ENCODE results near the gene TMCC1.
"Not testable (repeated sequence)": the region's sequence is repeated elsewhere in the genome, so short reads cannot be mapped to it uniquely, and the experiment has no call there.

The TMCC1 gene

DNA sequence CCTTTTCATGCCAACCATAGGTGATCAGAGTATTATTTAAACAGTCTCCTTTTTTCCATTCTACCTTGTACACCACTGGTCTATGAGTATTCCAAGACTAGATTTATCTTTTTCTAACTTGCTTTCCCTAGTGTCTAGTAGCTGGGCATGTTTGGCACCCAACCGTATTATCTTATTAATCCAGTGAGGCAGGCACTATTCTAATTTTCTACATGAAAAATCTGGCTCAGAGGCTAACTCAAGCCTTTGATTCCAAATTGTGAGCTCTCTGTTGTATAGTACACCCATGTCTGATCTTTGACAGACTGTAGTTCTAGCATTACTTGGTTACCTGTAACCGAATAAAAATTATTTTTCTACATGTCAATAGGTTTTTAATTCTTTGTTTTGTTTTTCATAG lies 210.3 kb downstream of the TMCC1 start:
- no peaks in the 10 kb centered on the region for H3K27me3 Mint-ChIP-seq

DNA sequence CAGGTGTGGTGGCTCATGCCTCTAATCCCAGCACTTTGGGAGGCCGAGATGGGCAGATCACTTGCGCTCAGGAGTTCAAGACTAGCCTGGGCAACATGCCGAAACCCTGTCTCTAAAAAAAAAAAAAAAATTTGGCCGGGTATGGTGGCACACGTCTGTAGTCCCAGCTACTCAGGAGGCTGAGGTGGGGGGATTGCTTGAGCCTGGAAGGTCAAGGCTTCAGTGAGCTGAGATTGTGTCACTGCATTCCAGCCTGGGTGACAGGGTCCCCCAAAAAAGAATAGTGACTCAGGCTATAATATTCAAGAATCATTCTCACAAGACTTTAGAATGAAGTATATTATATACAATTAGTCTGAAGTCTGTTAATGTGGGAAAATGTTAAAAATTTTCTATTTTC lies 216.5 kb downstream of the TMCC1 start:
- H3K4me3 Mint-ChIP-seq = no peak overlapping the region
- H3K9me3 Mint-ChIP-seq = no peaks in the 10 kb centered on the region
- peaks cover 3% of the 10 kb centered on the region for H3K4me1 Mint-ChIP-seq
- peaks cover 6% of the 10 kb centered on the region for H3K36me3 Mint-ChIP-seq
- H3K27me3 Mint-ChIP-seq = no peaks in the 10 kb centered on the region
- no peak overlapping the region for H3K27ac Mint-ChIP-seq

More for the DNA sequence above, 210.3 kb downstream of the TMCC1 start:
- H3K36me3 Mint-ChIP-seq = peaks cover 8% of the 10 kb centered on the region
- no peak overlapping the region for H3K27ac Mint-ChIP-seq
- H3K4me1 Mint-ChIP-seq = no peaks in the 10 kb centered on the region
- no peak overlapping the region for H3K4me3 Mint-ChIP-seq
- no peaks in the 10 kb centered on the region for H3K9me3 Mint-ChIP-seq

DNA sequence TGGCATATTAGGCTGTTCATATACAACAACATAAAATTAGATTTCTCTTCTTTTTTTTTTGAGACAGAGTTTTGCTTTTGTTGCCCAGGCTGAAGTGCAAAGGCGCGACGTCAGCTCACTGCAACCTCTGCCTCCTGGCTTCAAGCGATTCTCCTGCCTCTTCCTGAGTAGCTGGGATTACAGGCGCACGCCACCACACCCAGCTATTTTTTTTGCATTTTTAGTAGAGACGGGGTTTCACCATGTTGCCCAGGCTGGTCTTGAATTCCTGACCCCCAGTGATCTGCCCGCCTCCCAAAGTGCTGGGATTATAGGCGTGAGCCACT lies 218.8 kb downstream of the TMCC1 start:
- not testable (repeated sequence) for H3K27me3 Mint-ChIP-seq, H3K4me3 Mint-ChIP-seq, H3K27ac Mint-ChIP-seq, H3K4me1 Mint-ChIP-seq, H3K9me3 Mint-ChIP-seq
- H3K36me3 Mint-ChIP-seq = peaks cover 17% of the 10 kb centered on the region

DNA sequence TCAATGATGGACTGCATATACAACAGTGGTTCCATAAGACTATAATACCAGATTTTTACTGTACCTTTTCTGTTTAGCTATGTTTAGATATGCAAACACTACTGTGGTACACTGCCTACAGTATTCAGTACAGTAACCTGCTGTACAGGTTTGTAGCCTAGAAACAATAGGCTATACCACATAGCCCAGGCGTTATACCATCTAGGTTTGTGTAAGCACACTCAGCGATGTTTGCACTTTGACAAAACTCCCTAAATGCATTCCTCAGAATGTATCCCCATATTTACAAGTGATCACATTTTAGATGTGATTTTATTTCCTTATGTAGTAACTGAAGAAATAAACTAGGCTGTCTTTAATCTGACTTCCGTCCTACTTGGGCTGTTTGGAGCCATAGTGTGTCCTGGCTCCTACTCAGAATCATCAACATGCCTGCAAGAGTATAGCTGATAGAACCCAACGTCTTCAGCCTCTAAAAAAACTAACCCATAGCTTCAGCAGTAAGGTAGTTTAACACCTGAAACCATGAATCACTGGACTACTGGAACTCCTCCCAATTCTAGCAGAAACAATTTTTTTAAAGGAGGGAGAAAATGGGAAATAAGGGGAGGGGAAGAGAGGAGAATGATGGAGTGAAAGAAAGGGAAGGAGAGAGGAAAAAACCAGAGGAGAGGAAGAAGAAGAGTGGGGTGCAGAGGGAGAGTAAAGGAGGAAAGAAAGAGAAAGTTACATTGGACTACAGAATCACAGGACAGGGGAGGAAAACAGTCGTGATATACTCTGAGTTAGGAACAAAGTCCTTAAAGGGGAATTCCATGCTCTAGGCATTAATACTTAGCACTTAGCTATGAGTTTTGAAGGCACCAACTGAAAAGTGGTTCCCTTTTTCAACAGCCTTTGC lies 219.4 kb downstream of the TMCC1 start:
- no peaks in the 10 kb centered on the region for H3K9me3 Mint-ChIP-seq
- H3K36me3 Mint-ChIP-seq = peaks cover 17% of the 10 kb centered on the region
- H3K27me3 Mint-ChIP-seq = no peaks in the 10 kb centered on the region
- H3K27ac Mint-ChIP-seq = no peak overlapping the region
- peaks cover 3% of the 10 kb centered on the region for H3K4me1 Mint-ChIP-seq
- no peak overlapping the region for H3K4me3 Mint-ChIP-seq

DNA sequence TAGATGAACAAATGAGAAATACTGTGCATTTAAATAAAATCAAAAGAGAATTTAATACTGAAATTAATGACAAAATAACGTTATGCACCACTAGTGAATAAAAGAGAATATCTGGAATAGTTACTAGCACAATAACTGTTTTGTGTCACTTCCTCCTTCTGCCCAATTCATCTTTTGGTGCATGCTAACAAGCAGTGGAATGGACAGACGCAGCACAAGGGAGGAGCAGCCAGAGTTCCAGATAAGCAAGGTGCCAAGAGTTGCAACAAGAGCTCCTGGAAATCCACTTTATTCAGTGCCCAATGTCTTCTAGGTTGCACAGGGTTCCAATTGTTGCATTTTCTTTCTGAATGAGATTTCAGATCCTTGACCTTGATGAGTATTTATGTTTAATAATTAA lies 220.5 kb downstream of the TMCC1 start:
- Mint-ChIP-seq H3K27me3 (no peaks in the 10 kb centered on the region), H3K36me3 (peaks cover 16% of the 10 kb centered on the region), H3K4me1 (peaks cover 3% of the 10 kb centered on the region), H3K9me3 (no peaks in the 10 kb centered on the region), H3K27ac (no peak overlapping the region), H3K4me3 (no peak overlapping the region)

DNA sequence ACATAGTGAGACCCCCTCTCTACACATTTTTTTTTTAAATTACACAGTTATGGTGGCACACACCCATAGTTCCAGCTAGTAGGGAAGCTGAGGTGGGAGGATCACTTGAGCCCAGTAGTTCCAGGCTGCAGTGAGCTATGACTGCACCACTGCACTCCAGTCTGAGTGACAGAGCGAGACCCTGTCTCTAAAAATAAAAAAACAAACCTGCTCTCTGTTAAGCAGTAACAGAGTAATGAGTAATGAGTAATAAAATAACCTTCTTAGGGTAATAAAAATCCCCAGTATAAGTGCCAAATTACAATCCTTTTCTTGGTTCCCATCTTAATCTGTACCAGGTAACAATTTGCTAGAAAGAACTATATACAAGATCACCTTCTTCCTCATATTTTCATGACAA lies 221.1 kb downstream of the TMCC1 start:
- Mint-ChIP-seq H3K4me1 (peaks cover 6% of the 10 kb centered on the region), H3K4me3 (no peak overlapping the region), H3K9me3 (no peaks in the 10 kb centered on the region), H3K27me3 (no peaks in the 10 kb centered on the region), H3K27ac (no peak overlapping the region), H3K36me3 (peaks cover 19% of the 10 kb centered on the region)

DNA sequence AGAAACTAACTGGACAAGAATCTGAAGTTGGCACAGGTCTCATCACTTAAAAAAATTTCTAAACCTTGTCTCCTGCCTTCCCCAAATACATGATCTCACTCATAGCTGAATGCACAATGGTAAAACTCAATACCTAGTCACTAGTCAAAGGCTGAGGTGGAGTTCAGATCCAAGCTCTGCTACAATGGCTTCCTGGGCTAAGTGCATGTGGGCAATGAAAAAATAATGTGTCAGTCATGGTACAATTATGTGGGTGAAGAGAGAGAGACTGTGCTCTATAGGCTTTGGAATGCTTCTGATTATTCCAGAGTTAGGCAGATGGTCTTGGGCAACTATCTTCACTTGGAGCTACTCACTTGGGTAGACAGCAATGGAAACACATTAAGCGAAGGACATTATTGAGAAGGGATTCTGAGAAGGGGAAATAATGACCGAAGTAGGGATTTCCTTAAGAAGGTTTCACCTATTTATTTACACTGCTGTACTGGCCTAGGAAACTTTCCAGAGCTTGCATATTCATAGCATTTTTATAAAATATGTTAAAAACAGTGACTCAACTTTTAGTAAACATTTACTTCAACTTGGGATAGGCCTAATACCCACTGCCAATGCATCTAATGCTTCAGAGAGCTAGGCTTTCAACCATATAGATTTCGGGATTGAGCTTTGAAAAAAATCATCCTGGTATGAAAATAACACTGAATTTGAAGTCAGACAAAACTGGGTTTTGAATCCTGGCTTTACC lies 228.3 kb downstream of the TMCC1 start:
- no peak overlapping the region for H3K27ac Mint-ChIP-seq

DNA sequence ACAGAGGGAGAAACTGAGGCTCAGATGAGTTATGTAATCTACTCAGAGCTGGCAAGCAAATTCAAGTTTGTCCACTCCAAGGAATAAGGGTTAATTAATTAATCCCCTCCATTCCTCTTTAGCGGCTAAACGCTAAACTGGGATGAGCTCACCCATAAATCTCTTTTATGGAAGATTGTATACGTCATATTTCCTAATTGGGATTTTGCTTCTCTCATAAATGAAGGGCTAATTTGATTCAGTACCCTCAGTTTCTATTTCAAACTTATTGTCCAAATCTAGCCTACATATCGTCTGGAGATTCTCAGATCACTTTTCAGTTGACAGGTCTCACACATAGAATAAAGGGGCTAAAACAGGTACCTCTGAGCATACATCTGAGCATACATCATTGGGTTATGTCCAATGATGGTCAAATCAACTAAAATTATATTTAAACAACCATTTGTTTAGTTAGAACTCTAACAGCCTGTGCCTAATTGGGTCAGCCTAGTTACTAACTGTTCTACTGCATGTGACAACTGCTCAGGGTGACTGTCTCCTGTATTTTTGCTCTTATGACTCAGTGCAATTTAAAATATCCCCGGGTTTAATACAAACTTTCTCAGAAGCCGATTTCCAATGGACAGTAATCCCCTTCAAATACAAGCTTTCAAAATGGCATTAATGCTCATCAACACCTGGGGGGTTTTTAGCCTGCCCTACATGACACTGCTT lies 229.4 kb downstream of the TMCC1 start:
- H3K36me3 Mint-ChIP-seq = peaks cover 6% of the 10 kb centered on the region
- no peak overlapping the region for H3K4me3 Mint-ChIP-seq
- H3K27ac Mint-ChIP-seq = no peak overlapping the region
- H3K27me3 Mint-ChIP-seq = no peaks in the 10 kb centered on the region
- H3K4me1 Mint-ChIP-seq = peaks cover 9% of the 10 kb centered on the region
- no peaks in the 10 kb centered on the region for H3K9me3 Mint-ChIP-seq

More for the DNA sequence above, 228.3 kb downstream of the TMCC1 start:
- Mint-ChIP-seq H3K36me3 (peaks cover 6% of the 10 kb centered on the region), H3K4me3 (no peak overlapping the region), H3K4me1 (peaks cover 9% of the 10 kb centered on the region), H3K9me3 (no peaks in the 10 kb centered on the region), H3K27me3 (no peaks in the 10 kb centered on the region)

DNA sequence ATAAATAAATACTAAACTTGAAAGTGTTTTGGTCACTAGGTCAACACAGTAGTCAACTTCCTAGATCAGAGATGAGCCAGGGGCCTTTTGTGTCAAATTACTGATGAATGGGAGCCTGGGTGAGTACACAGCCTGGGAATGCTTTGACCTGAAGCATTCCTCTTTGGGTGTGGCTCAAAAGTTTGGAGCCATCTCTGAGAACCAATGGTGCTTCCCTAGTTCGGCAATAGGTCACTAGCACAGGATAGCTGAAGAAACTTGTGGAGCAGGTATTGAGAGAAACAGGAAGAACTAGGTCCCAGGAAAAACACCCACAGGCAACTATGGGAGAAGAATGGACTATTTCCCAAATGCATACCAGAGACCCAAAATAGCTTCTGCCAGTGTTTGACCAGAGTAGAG lies 230.5 kb downstream of the TMCC1 start:
- Mint-ChIP-seq H3K27ac (no peak overlapping the region), H3K9me3 (no peaks in the 10 kb centered on the region), H3K36me3 (peaks cover 6% of the 10 kb centered on the region), H3K27me3 (no peaks in the 10 kb centered on the region), H3K4me3 (no peak overlapping the region), H3K4me1 (peaks cover 15% of the 10 kb centered on the region)

DNA sequence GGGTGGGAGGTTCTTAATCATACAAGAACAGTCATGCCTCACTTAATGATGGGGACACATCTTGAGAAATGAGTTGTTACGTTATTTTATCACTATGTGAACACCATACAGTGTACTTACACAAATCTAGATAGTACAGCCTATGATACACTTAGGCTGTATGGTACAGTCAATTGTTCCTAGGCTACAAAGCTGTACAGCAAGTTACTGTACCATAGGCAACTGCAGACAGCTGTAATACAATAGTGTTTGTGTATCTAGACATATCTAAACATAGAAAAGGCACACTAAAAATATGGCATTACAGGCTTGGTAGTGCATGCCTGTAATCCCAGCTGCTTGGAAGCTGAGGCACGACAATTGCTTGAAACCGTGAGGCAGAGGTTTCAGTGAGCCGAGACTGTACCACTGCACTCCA lies 231.3 kb downstream of the TMCC1 start:
- no peaks in the 10 kb centered on the region for H3K9me3 Mint-ChIP-seq
- peaks cover 2% of the 10 kb centered on the region for H3K36me3 Mint-ChIP-seq
- H3K27ac Mint-ChIP-seq = no peak overlapping the region
- peaks cover 13% of the 10 kb centered on the region for H3K4me1 Mint-ChIP-seq
- no peaks in the 10 kb centered on the region for H3K27me3 Mint-ChIP-seq
- no peak overlapping the region for H3K4me3 Mint-ChIP-seq

DNA sequence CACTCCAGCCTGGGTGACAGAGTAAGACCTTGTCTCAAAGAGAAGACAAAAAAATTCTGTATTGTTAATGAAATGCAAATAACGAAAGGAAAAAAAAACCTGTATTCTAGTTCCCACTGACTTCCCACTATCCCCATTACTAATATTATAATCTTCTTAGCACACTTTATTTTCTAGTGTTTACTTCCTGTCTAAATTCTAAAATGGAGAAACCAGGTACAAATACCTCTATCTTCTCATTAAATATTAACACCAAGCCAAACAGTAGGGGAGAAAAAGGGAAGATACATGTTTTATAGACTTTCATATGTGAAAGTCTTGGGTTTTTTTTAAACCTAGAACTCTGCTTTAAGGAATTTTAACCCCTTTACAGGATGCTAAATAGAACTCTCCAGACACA lies 231.7 kb downstream of the TMCC1 start:
- no peak overlapping the region for H3K4me3 Mint-ChIP-seq
- H3K9me3 Mint-ChIP-seq = no peaks in the 10 kb centered on the region
- no peak overlapping the region for H3K27ac Mint-ChIP-seq
- H3K4me1 Mint-ChIP-seq = peaks cover 13% of the 10 kb centered on the region
- no peaks in the 10 kb centered on the region for H3K27me3 Mint-ChIP-seq
- peaks cover 2% of the 10 kb centered on the region for H3K36me3 Mint-ChIP-seq

DNA sequence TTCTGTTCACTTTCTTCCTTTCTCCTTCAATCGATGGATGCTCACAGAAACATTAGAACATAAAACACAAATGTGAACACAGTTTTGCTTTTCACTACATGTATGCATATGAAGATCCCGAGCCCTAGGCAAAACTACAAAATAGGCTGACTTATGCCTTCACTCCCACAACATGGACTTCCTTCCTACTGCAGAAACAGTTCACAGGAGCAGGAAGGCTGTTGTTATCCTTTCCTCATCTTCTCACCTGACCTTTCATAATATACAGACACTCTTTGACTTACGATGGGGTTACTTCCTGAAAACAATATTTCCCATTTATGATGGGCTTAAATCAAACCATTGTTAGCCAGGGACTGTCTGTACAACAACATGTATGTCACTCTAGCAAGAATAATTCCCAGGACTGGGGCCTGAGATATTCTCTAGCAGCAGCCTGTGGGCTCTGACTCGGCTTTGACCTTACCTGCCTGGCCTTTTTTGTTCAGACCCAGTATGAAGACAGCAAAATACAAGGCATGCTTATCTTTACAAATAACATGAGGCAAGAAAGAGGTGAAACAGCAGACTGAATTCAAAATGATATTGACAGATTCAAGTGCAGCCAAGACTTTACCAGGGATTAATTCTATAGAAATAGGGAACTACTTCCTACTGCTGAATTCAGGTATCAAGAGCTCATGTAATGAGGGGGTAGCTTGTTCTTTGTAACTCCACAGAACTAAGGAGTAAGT lies 235.2 kb downstream of the TMCC1 start:
- no peaks in the 10 kb centered on the region for H3K9me3 Mint-ChIP-seq
- no peaks in the 10 kb centered on the region for H3K27me3 Mint-ChIP-seq
- peaks cover 9% of the 10 kb centered on the region for H3K4me1 Mint-ChIP-seq
- no peak overlapping the region for H3K4me3 Mint-ChIP-seq
- no peak overlapping the region for H3K27ac Mint-ChIP-seq
- peaks cover 6% of the 10 kb centered on the region for H3K36me3 Mint-ChIP-seq

DNA sequence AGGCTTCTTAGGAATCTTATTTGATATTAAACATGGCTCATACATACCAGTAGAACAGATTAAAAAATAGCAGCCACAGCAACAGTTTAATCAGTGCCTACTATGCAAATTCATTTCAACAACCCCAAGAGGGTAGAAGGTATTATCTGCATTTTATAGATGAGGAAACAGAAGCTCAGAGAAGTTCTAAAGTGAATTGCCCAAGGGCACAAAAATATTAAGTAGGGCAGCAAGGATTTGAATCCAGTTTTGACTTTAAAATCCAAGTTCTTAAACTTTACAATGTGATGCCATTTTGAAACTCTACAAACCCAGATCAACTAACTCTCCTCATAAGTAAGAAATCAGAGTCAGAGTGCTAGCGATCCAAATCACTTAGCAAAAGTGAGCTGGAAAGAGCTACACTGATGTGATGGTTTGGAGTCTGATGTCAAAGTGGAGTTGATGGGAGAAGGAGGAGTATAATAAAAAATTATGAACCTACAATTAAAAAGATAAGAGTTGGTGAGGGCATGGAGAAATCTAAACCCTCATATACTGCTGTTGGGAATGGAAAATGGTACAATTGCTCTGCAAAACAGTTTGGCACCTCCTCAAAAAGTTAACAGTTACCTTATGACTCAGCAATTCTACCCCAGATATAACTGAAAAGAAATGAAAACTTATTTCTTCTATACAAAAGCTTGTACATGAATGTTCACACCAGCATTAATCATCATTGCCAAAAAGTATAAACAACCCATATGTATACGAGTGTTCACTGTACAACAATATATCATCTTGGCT lies 236.1 kb downstream of the TMCC1 start:
- Mint-ChIP-seq H3K4me3 (no peak overlapping the region), H3K27me3 (no peaks in the 10 kb centered on the region), H3K27ac (no peak overlapping the region), H3K4me1 (peaks cover 9% of the 10 kb centered on the region), H3K9me3 (no peaks in the 10 kb centered on the region), H3K36me3 (peaks cover 6% of the 10 kb centered on the region)

DNA sequence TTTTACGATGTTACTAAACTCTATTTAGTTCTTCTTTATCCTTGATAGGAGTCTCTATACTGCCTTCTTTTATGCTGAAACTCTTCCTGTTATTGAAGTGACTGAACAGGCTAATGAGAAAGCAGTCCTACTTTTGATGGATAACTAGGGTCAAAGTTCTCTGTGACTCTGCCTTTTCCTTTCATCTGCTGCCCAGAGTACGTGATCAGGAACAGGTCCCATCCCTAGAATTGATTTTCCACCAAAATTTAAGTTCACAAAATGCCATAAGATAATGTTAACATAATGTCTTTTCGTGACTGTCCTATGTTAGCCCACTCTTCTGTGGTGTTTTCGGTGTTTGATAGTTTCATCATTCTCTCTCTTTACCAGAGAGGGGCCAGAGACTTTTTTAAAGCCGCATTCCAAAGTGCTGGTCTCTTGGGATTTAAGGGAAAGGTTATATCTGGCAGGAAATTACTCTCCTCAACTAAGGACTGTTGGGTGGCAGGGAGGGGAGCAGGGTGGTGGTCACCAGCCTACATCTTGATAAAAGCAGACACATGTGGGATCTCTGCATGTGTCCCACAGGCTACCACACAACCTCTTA lies 236.8 kb downstream of the TMCC1 start:
- Mint-ChIP-seq H3K9me3 (no peaks in the 10 kb centered on the region), H3K4me3 (no peak overlapping the region), H3K36me3 (peaks cover 4% of the 10 kb centered on the region), H3K4me1 (peaks cover 9% of the 10 kb centered on the region), H3K27me3 (no peaks in the 10 kb centered on the region), H3K27ac (no peak overlapping the region)

Data from activated naive CD4-positive, alpha-beta T cell treated with anti-CD3 and anti-CD28 coated beads, Interleukin-2, amount 50 U/mL, for 24 hours (primary cell).